OCI-LY3 (cell line): ENCODE data around the gene GSG1.

Source experiments
- CTCF ChIP-seq: fragments of 200-600, 300-600 bp; sonication (generic); IDR thresholded peaks from 2 replicates; pipeline ENCODE4 v1.5.1; 2014; ENCODE audit warnings: antibody characterized with exemption, low read length, low read depth
- EZH2phosphoT487 ChIP-seq: fragments of 200-600 bp; shearing (Covaris generic); IDR thresholded peaks from 2 replicates; pipeline ENCODE4 v1.6.1; 2018; ENCODE audit warnings: antibody characterized with exemption, mixed run types, low read depth

- TF ChIP-seq CTCF (no peak), EZH2phosphoT487 (no peak)
Measured at GRCh38 chr12:13147688-13148484, 44.4 kb upstream of the GSG1 start.
